H9 (cell line): Measurements from ENCODE around the gene RAB24. TPM values are rescaled to one million over a fixed set of nuclear protein-coding genes. Genes with fewer than 3 reads are reported as not detected.
A peak's percentile ranks its signal among the peaks of the same experiment; 100 is the strongest.
"Not testable (repeated sequence)": the region's sequence is repeated elsewhere in the genome, so short reads cannot be mapped to it uniquely, and the experiment has no call there.

ENCODE experiments used
- DNase-seq: peaks from one replicate; pipeline ENCODE4 v3.0.0-alpha.2; 2017
- H2AFZ ChIP-seq: one replicate; pipeline ENCODE4 v1.6.1; 2013; ENCODE audit warnings: mild to moderate bottlenecking, low read length, control low read depth, moderate library complexity
- H2AK5ac ChIP-seq: 2 replicates; pipeline ENCODE4 v1.6.1; 2013; ENCODE audit warnings: low read length, control low read depth, mixed read lengths; ENCODE audit not compliant: insufficient read length
- H2BK120ac ChIP-seq: one replicate; pipeline ENCODE4 v1.6.1; 2013; ENCODE audit warnings: low read depth, mild to moderate bottlenecking, low read length, control low read depth, inconsistent platforms; ENCODE audit not compliant: poor library complexity, severe bottlenecking
- H2BK12ac ChIP-seq: 2 replicates; pipeline ENCODE4 v1.6.1; 2013; ENCODE audit warnings: low read length, control low read depth, mixed read lengths, low read depth; ENCODE audit not compliant: insufficient read length
- H2BK15ac ChIP-seq: 2 replicates; pipeline ENCODE4 v1.6.1; 2013; ENCODE audit warnings: low read depth, low read length, control low read depth
- H2BK20ac ChIP-seq: one replicate; pipeline ENCODE4 v1.6.1; 2013; ENCODE audit warnings: low read depth, mild to moderate bottlenecking, low read length, control low read depth, inconsistent platforms; ENCODE audit not compliant: poor library complexity, severe bottlenecking
- H2BK5ac ChIP-seq: 2 replicates; pipeline ENCODE4 v1.6.1; 2013; ENCODE audit warnings: low read length, control low read depth, mixed read lengths; ENCODE audit not compliant: insufficient read length
- H3K14ac ChIP-seq: 2 replicates; pipeline ENCODE4 v1.6.1; 2013; ENCODE audit warnings: low read length, control low read depth; ENCODE audit not compliant: insufficient read depth
- H3K18ac ChIP-seq: 2 replicates; pipeline ENCODE4 v1.6.1; 2013; ENCODE audit warnings: low read depth, mild to moderate bottlenecking, mixed read lengths, low read length, control low read depth; ENCODE audit not compliant: insufficient read length
- H3K23ac ChIP-seq: 2 replicates; pipeline ENCODE4 v1.6.1; 2013; ENCODE audit warnings: low read length, control low read depth, mixed read lengths, low read depth; ENCODE audit not compliant: insufficient read length
- H3K23me2 ChIP-seq: 2 replicates; pipeline ENCODE4 v1.6.1; 2013; ENCODE audit warnings: low read depth, mild to moderate bottlenecking, mixed read lengths, low read length, control low read depth; ENCODE audit not compliant: insufficient read length, poor library complexity, severe bottlenecking
- H3K27ac ChIP-seq: 2 replicates; pipeline ENCODE4 v1.5.1; 2013; ENCODE audit warnings: low read length, control low read depth, mixed read lengths, low read depth; ENCODE audit not compliant: insufficient read length
- H3K27me3 ChIP-seq: 2 replicates; pipeline ENCODE4 v1.6.1; 2013; ENCODE audit warnings: low read length, control low read depth, inconsistent platforms; ENCODE audit not compliant: insufficient read depth
- H3K4ac ChIP-seq: 2 replicates; pipeline ENCODE4 v1.6.1; 2013; ENCODE audit warnings: low read depth, mild to moderate bottlenecking, control low read depth, inconsistent platforms, low read length, moderate library complexity
- H3K4me1 ChIP-seq: 2 replicates; pipeline ENCODE4 v1.6.1; 2013; ENCODE audit warnings: low read length, control low read depth, inconsistent platforms; ENCODE audit not compliant: insufficient read depth
- H3K4me2 ChIP-seq: 2 replicates; pipeline ENCODE4 v1.6.1; 2013; ENCODE audit warnings: low read length, control low read depth, mixed read lengths; ENCODE audit not compliant: insufficient read length, insufficient read depth
- H3K56ac ChIP-seq: 2 replicates; pipeline ENCODE4 v1.6.1; 2013; ENCODE audit warnings: low read depth, mild to moderate bottlenecking, mixed read lengths, low read length, control low read depth; ENCODE audit not compliant: insufficient read length
- H3K79me1 ChIP-seq: 2 replicates; pipeline ENCODE4 v1.6.1; 2013; ENCODE audit warnings: low read depth, mild to moderate bottlenecking, moderate library complexity, low read length, control low read depth, inconsistent platforms; ENCODE audit not compliant: insufficient read depth, poor library complexity, severe bottlenecking
- H3K79me2 ChIP-seq: 2 replicates; pipeline ENCODE4 v1.6.1; 2013; ENCODE audit warnings: low read length, control low read depth, inconsistent platforms; ENCODE audit not compliant: insufficient read depth
- H3K9ac ChIP-seq: 2 replicates; pipeline ENCODE4 v1.6.1; 2013; ENCODE audit warnings: low read length, control low read depth, mixed read lengths; ENCODE audit not compliant: insufficient read length; ENCODE audit errors: extremely low read depth
- H3K9me3 ChIP-seq: one replicate; pipeline ENCODE4 v1.6.1; 2013; ENCODE audit warnings: low read depth, low read length, inconsistent platforms; ENCODE audit not compliant: control insufficient read depth
- H3T11ph ChIP-seq: one replicate; pipeline ENCODE4 v1.6.1; 2013; ENCODE audit warnings: mild to moderate bottlenecking, low read length, control low read depth, inconsistent platforms
- H4K20me1 ChIP-seq: one replicate; pipeline ENCODE4 v1.6.1; 2013; ENCODE audit not compliant: control insufficient read depth, insufficient read length, insufficient read depth
- H4K5ac ChIP-seq: 2 replicates; pipeline ENCODE4 v1.6.1; 2013; ENCODE audit warnings: low read depth, mild to moderate bottlenecking, mixed read lengths, low read length, control low read depth; ENCODE audit not compliant: insufficient read length
- H4K8ac ChIP-seq: replicated peaks from 2 replicates; pipeline ENCODE4 v1.6.1; 2013; ENCODE audit warnings: low read length, control low read depth, mixed read lengths, low read depth; ENCODE audit not compliant: insufficient read length
- H4K91ac ChIP-seq: 2 replicates; pipeline ENCODE4 v1.6.1; 2013; ENCODE audit warnings: low read depth, mild to moderate bottlenecking, moderate library complexity, mixed read lengths, low read length, control low read depth; ENCODE audit not compliant: insufficient read length
- H3K27ac Mint-ChIP-seq, 3 experiments: 2 replicates in 2 of 3; 3 replicates in 1 of 3; pipeline ENCODE4 v1.8.0; 2020 to 2021; ENCODE audit warnings: mixed read lengths in 3 of 3, mild to moderate bottlenecking in 1 of 3, moderate library complexity in 1 of 3
- H3K27me3 Mint-ChIP-seq: 2 replicates; pipeline ENCODE4 v1.8.0; 2021; ENCODE audit warnings: low read depth, mild to moderate bottlenecking, moderate library complexity, mixed read lengths
- H3K36me3 Mint-ChIP-seq, 3 experiments: 2 replicates in 2 of 3; 3 replicates in 1 of 3; pipeline ENCODE4 v1.8.0; 2020 to 2021; ENCODE audit warnings: low read depth in 3 of 3, mixed read lengths in 3 of 3; ENCODE audit not compliant: insufficient read depth in 1 of 3
- H3K4me1 Mint-ChIP-seq, 2 experiments: 2 replicates each; pipeline ENCODE4 v1.8.0; 2020; ENCODE audit warnings: mixed read lengths in 2 of 2
- H3K4me3 Mint-ChIP-seq, 2 experiments: 2 replicates in 1 of 2; 3 replicates in 1 of 2; pipeline ENCODE4 v1.8.0; 2020 to 2021; ENCODE audit warnings: mild to moderate bottlenecking in 2 of 2, mixed read lengths in 2 of 2, moderate library complexity in 1 of 2
- H3K9me3 Mint-ChIP-seq, 2 experiments: 2 replicates in 1 of 2; 3 replicates in 1 of 2; pipeline ENCODE4 v1.8.0; 2020; ENCODE audit warnings: mild to moderate bottlenecking in 2 of 2, mixed read lengths in 2 of 2, moderate library complexity in 1 of 2
- CTCF ChIP-seq: fragments of 200-600 bp; sonication (generic); conservative IDR thresholded peaks from 3 replicates; pipeline ENCODE4 v1.8.0; 2021; ENCODE audit warnings: antibody characterized with exemption, mild to moderate bottlenecking
- WGBS: extraction: QIAGEN DNeasy Blood & Tissue Kit; methylation state at CpG from one replicate; pipeline ENCODE4 v1.1.7; 2013; ENCODE audit warnings: missing lambda C conversion rate, low lambda C conversion rate, mixed read lengths; ENCODE audit not compliant: insufficient read length; ENCODE audit errors: extremely low coverage; 5-methylcytosine and 5-hydroxymethylcytosine counted together
- total RNA-seq: library from RNA; stranded (reverse); gene quantifications from 2 replicates; pipeline ENCODE4 v1.2.1, GENCODE V29; 2021

The RAB24 gene
- total RNA-seq, 1 experiment from 2014 or later, result 17.6 TPM

- Histone ChIP-seq H3K4ac (no peak overlapping the region), H4K8ac (no peak overlapping the region), H3K79me2 (no peaks in the 10 kb centered on the region), H3K18ac (no peak overlapping the region), H4K91ac (no peak overlapping the region), H2BK15ac (no peak overlapping the region), H4K20me1 (no peaks in the 10 kb centered on the region), H3K4me2 (no peak overlapping the region), H3K4me1 (no peaks in the 10 kb centered on the region), H2BK20ac (no peak overlapping the region), H2BK5ac (no peak overlapping the region), H3T11ph (no peak overlapping the region), H4K5ac (no peak overlapping the region), H3K79me1 (no peaks in the 10 kb centered on the region), H3K9ac (no peak overlapping the region), H3K27me3 (no peaks in the 10 kb centered on the region), H3K23me2 (no peaks in the 10 kb centered on the region), H2BK120ac (no peak overlapping the region), H2AK5ac (no peak overlapping the region), H3K23ac (no peak overlapping the region), H3K27ac (no peak overlapping the region), H2AFZ (no peak overlapping the region), H3K56ac (no peak overlapping the region), H3K9me3 (no peaks in the 10 kb centered on the region), H3K14ac (no peak overlapping the region), H2BK12ac (no peak overlapping the region)
- no peak for DNase-seq
- 100% methylated on average over 1 of the region's 7 CpGs for WGBS
- peaks cover 46 to 96% (median 84%) of the 10 kb centered on the region in 3 experiments; a peak in 6 of 7 replicates for H3K36me3 Mint-ChIP-seq
- H3K27ac Mint-ChIP-seq, result peak overlapping the region in 1 of 3 experiments; percentile 69; a peak in 1 of 7 replicates
- no peaks in the 10 kb centered on the region for H3K27me3 Mint-ChIP-seq
- TF ChIP-seq CTCF, result no peak
- H3K4me3 Mint-ChIP-seq, result no peak overlapping the region
- no peaks in the 10 kb centered on the region for H3K9me3 Mint-ChIP-seq
- no peaks in the 10 kb centered on the region for H3K4me1 Mint-ChIP-seq
These were observed 42.6 kb downstream of the RAB24 start for GRCh38 chr5:177260961-177261360.

GRCh38 chr5:177258711-177259110 is 44.8 kb downstream of the RAB24 start:
- H3K4me2 ChIP-seq, H3K9me3 ChIP-seq, H3K27ac ChIP-seq, H3K14ac ChIP-seq, H2BK15ac ChIP-seq, H3K27me3 Mint-ChIP-seq, H3K4ac ChIP-seq, H3K4me3 Mint-ChIP-seq, H3K79me1 ChIP-seq, H3K23ac ChIP-seq, H2BK5ac ChIP-seq, H2AK5ac ChIP-seq, H3K4me1 ChIP-seq, H3K18ac ChIP-seq, H4K5ac ChIP-seq, H4K91ac ChIP-seq, H3K56ac ChIP-seq, H3K9me3 Mint-ChIP-seq, H3K23me2 ChIP-seq, DNase-seq, H2BK12ac ChIP-seq, H3K79me2 ChIP-seq, H3K27me3 ChIP-seq, H4K20me1 ChIP-seq, H2BK20ac ChIP-seq, H3K4me1 Mint-ChIP-seq, H3K9ac ChIP-seq, H2AFZ ChIP-seq, H4K8ac ChIP-seq, H2BK120ac ChIP-seq, H3T11ph ChIP-seq: not testable (repeated sequence)
- WGBS, result no CpG with 5 or more reads among the region's 7 CpGs
- peak overlapping the region in 2 of 3 experiments; percentile 87 to 88; a peak in 2 of 7 replicates for H3K27ac Mint-ChIP-seq
- peaks cover 44 to 98% (median 85%) of the 10 kb centered on the region in 3 experiments; a peak in 6 of 7 replicates for H3K36me3 Mint-ChIP-seq
